ENCODE measurements around the gene NEDD4L. TPM values are rescaled to one million over a fixed set of nuclear protein-coding genes. Genes with fewer than 3 reads are reported as not detected.
"Not testable (repeated sequence)": the region's sequence is repeated elsewhere in the genome, so short reads cannot be mapped to it uniquely, and the experiment has no call there.

Gene NEDD4L
- total RNA-seq, 1 donor from 2014 or later: 5.1 TPM

DNA sequence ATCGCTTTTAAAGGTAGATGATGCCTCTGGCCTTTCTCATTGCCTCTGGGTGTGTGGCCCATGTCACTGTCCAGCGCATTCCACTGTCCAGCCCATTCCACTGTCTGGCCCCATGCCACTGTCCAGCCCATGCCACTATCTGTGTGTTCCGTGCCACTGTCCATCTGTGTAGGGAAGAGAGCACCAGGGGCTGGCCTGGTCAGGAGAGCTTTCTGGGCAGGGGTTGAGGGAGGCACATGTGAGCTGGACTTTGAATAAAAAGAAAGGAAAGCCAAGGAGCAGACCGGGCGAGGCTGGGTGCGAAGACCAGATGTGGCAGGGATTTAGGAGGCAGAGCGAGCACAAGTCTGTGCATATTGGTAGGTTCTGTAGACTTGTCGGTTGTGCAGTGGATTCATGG lies 236.2 kb downstream of the NEDD4L start:
- Mint-ChIP-seq H3K9me3 (no peaks in the 10 kb centered on the region), H3K27me3 (ENCODE audit: low read depth) (peaks cover 6% of the 10 kb centered on the region), H3K4me1 (ENCODE audit: low read depth) (no peaks in the 10 kb centered on the region), H3K4me3 (ENCODE audit: low read depth) (no peak overlapping the region), H3K27ac (no peak overlapping the region), H3K36me3 (ENCODE audit: low read depth) (no peaks in the 10 kb centered on the region)
- intact Hi-C loops (cut with micrococcal nuclease): no loop called here
- DNase-seq (ENCODE audit: low spot score): no peak

DNA sequence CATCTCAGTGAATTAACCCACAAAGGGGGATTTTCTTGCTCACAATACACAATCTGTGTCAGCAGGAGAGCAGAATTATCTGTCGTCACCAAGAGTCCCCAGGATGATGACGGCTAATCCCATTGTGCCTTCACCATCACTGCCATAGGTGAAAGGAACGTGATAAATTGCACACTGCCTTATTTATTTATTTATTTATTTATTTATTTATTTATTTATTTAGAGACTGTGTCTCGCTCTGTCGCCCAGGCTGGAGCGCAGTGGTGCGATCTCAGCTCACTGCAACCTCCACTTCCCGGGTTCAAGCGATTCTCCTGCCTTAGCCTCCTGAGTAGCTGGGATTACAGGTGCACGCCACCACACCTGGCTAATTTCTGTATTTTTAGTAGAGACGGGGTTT lies 238.8 kb downstream of the NEDD4L start:
- H3K36me3 Mint-ChIP-seq (ENCODE audit: low read depth); DNase-seq (ENCODE audit: low spot score); intact Hi-C loops (cut with micrococcal nuclease); H3K9me3 Mint-ChIP-seq; H3K27ac Mint-ChIP-seq; H3K4me3 Mint-ChIP-seq (ENCODE audit: low read depth); H3K4me1 Mint-ChIP-seq (ENCODE audit: low read depth): not testable (repeated sequence)
- peaks cover 18% of the 10 kb centered on the region for H3K27me3 Mint-ChIP-seq (ENCODE audit: low read depth)

DNA sequence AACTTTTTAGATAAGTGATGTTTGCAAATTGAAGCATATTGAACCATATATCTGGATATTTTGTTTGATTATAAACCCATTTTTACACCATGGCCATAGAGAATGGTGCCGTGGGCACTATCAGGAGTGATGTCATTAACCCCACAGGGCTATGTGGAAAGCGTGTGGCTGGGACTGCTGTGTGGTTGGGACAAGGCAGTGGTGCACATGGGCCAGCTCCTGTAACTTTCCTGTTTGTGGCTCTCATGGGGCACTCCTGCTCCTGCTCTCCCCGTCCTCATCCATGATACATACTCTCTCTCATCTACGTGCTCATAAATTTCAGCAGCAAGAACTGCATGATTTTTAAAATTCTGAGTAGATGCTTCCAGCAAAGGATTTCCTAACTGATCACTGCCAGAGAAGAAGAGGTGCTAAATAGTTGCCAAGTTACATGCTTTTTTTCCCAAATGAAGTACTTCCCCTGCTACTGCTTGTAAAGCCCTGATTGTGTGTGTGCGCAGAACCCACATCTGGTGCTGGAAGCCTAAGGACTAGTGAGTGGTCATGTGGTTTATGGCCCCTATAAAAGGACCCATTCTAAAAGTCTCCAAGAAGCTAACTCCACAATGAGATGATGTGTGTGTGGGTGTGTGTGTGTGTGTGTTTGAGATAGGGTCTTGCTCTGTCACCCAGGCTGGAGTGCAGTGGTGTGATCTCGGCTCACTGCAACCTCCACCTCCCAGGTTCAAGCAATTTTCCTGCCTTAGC lies 240.8 kb downstream of the NEDD4L start:
- DNase-seq (ENCODE audit: low spot score): no peak
- Mint-ChIP-seq H3K36me3 (ENCODE audit: low read depth) (no peaks in the 10 kb centered on the region), H3K9me3 (no peaks in the 10 kb centered on the region), H3K27me3 (ENCODE audit: low read depth) (peaks cover 22% of the 10 kb centered on the region), H3K4me3 (ENCODE audit: low read depth) (no peak overlapping the region), H3K27ac (no peak overlapping the region), H3K4me1 (ENCODE audit: low read depth) (no peaks in the 10 kb centered on the region)
- intact Hi-C loops (cut with micrococcal nuclease): no loop called here

DNA sequence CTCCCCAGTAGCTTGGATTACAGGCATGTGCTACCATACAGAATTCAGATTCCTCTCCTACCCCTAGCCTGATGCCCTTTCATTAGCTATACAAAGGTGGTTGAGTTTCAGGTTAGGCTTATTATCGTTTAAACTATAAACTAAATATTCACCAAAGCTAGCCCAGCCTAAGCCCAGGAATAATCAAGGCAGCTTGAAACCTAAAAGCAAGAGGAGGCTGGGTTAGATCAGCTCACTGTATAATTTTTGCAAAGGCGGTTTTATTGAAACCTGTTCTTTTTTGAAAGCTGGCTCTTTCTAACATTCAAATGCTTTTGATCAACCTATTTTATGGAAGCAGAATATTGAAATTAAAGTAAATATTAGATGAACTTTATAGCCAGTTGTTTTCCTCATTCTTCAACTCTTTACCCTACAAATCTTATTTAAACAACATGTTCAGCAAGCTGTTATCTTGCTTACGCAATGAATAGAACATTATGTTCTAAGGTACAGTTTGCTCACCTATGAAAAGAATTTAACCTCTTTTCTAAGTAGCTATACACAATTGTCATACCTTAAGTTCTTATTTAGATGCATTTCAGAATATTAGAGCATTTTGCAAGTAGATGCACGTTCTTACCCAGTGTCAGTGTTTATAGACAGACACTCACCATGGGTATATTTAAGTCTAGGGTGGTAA lies 241.6 kb downstream of the NEDD4L start:
- no peak for DNase-seq (ENCODE audit: low spot score)
- no peak overlapping the region for H3K4me3 Mint-ChIP-seq (ENCODE audit: low read depth)
- H3K4me1 Mint-ChIP-seq (ENCODE audit: low read depth): no peaks in the 10 kb centered on the region
- intact Hi-C loops (cut with micrococcal nuclease): no loop called here
- peaks cover 22% of the 10 kb centered on the region for H3K27me3 Mint-ChIP-seq (ENCODE audit: low read depth)
- no peaks in the 10 kb centered on the region for H3K9me3 Mint-ChIP-seq
- no peak overlapping the region for H3K27ac Mint-ChIP-seq
- no peaks in the 10 kb centered on the region for H3K36me3 Mint-ChIP-seq (ENCODE audit: low read depth)

DNA sequence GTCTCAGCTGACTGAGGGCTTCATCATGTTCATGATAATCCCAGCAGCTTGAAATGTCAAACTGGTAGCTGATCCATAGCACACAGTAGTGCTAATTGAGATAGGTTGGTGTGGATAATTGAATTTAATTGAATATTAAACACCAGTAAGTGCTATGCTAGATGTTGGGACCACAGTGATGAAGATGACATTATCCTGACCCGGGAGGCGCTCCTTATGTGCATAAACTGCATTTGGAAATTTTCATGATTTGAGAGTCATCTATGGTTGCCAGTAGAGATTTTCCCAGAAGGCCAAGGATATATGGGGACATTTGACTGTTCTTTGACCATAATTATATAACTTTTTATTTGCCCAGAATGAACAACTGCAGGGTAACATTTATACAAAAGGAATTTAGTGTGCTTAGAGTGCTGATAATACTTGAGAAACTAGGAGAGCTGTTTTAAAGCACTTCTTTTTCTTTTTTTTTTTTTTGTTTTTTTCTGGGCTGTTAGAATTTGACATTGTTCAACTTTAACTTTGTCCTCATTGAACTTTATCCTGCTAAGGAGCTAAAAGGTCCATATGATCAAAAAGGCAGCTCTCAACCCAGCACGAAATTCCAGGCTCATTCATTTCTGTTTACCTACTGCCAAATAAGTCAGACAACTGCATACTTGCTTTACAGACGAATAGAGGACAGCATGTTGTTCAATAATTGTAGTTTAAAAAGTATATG lies 242.8 kb downstream of the NEDD4L start:
- H3K27me3 Mint-ChIP-seq (ENCODE audit: low read depth): peaks cover 22% of the 10 kb centered on the region
- H3K36me3 Mint-ChIP-seq (ENCODE audit: low read depth): no peaks in the 10 kb centered on the region
- H3K4me3 Mint-ChIP-seq (ENCODE audit: low read depth): no peak overlapping the region
- H3K9me3 Mint-ChIP-seq: no peaks in the 10 kb centered on the region
- intact Hi-C loops (cut with micrococcal nuclease): no loop called here
- no peak for DNase-seq (ENCODE audit: low spot score)
- H3K4me1 Mint-ChIP-seq (ENCODE audit: low read depth): no peaks in the 10 kb centered on the region
- H3K27ac Mint-ChIP-seq: no peak overlapping the region

DNA sequence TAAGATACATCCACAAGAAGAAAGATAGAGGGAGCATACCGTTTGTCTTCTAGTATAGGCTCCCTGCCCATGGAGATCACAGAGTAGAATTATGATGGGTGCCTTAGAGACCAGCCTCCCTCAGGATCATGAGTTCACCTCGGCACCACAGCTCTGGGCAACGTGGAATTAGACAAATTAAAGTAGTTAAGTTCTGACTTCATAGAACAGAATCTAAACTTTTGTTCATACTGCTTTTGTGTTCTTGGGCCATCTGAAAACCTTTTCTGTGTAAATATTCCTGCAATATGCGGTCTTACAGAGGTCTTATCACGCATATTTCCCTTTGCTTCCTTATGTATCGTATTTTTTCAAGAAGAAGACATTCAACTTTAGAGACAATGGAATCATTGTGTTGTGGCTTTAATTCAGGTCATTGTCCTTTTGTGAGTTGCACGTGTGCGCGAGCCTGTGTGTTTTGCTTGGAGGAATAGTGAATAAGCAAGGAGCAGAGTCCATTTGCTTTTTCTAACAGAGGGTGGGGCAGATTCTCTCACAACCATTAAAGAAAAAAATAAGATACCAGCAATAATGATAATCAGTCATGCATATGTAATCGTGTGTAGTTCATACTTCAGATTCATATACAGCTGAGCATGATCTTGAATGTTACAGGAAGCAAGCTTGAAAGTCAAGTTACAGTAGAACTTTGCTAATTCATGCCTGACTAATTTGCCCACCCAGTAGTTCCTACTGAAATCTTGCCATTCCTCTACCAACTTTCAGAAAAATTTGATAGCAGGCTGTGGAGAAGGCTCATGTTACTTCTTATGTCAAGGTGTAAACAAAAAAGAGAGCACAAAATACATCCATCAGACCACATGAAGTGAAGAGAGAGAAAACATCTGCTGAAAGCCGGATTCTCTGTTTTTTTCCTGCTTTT lies 243.6 kb downstream of the NEDD4L start:
- Mint-ChIP-seq H3K36me3 (ENCODE audit: low read depth) (no peaks in the 10 kb centered on the region), H3K4me3 (ENCODE audit: low read depth) (no peak overlapping the region), H3K9me3 (no peaks in the 10 kb centered on the region), H3K27ac (no peak overlapping the region), H3K27me3 (ENCODE audit: low read depth) (peaks cover 22% of the 10 kb centered on the region), H3K4me1 (ENCODE audit: low read depth) (no peaks in the 10 kb centered on the region)
- no peak for DNase-seq (ENCODE audit: low spot score)
- intact Hi-C loops (cut with micrococcal nuclease): no loop called here

DNA sequence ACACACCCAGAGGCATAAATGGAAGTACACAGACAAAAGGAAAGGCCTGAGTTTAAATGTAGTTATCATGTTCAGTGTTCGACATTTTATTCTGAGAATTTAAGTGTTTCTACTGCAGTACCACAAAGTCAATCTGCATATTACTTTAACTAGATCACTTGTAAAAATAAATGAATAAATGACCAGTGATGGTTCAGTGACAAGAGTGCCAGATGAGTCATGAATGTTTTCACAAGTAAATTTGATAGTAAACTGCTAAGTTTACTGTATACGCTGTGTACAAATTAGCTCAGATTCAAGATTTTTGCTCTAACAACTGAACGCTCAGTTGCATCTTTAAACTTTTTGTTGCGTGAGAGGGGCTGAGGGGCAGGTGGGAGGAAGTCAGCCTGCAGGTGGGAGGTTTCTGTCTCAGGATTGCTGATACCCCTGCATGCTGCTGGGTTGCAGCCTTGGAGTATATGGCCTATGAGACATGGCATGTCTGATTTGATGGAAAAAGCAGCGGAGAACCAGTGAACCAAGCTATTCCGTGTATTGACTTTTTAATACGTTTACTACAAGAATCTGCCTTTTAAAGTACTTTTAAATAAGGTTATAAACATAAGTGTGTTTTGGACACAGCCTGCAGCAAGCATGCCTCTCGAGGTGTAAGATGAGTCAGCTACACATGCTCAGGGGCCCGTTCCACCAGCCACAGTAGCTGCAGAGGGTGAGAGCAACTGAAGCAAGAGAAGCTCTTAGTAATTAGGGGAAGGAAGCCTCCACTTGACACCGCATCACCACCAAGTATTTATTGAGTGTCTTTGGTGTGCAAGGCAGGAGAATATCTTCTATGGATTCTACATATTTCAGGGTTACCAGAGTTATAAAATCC lies 245.1 kb downstream of the NEDD4L start:
- intact Hi-C loops (cut with micrococcal nuclease): no loop called here
- H3K4me3 Mint-ChIP-seq (ENCODE audit: low read depth): no peak overlapping the region
- no peak for DNase-seq (ENCODE audit: low spot score)
- no peak overlapping the region for H3K27ac Mint-ChIP-seq
- H3K4me1 Mint-ChIP-seq (ENCODE audit: low read depth): no peaks in the 10 kb centered on the region
- H3K36me3 Mint-ChIP-seq (ENCODE audit: low read depth): no peaks in the 10 kb centered on the region
- peaks cover 26% of the 10 kb centered on the region for H3K27me3 Mint-ChIP-seq (ENCODE audit: low read depth)
- H3K9me3 Mint-ChIP-seq: no peaks in the 10 kb centered on the region

DNA sequence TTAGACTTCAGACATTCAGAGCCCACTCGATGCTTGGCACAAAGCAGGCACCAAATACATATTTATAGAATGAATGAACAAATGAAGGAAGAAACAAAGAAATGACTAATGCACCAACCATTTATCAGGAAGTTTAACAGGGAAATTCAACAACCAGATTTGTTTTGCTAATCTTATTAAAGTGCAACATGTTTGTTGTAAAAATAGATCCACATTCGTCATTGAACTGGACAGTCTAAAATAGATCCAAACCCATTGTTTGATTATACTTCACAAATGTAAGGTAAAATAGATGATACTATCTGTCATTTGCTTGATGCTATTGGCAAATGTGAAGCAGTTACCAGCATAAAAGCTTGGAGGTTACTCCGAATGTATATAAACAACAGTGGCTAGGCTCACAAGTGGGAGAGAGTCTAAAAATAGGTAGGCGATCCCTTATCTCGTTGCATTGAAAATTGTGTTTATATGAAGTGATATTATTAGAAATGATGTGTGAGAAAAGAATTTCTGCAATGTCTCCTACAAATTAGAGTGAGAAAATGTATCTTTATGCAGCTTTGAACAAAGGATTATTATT lies 246.2 kb downstream of the NEDD4L start:
- peaks cover 27% of the 10 kb centered on the region for H3K27me3 Mint-ChIP-seq (ENCODE audit: low read depth)
- no peaks in the 10 kb centered on the region for H3K4me1 Mint-ChIP-seq (ENCODE audit: low read depth)
- no peaks in the 10 kb centered on the region for H3K36me3 Mint-ChIP-seq (ENCODE audit: low read depth)
- DNase-seq (ENCODE audit: low spot score): no peak
- H3K9me3 Mint-ChIP-seq: no peaks in the 10 kb centered on the region
- intact Hi-C loops (cut with micrococcal nuclease): no loop called here
- H3K4me3 Mint-ChIP-seq (ENCODE audit: low read depth): no peak overlapping the region
- no peak overlapping the region for H3K27ac Mint-ChIP-seq

DNA sequence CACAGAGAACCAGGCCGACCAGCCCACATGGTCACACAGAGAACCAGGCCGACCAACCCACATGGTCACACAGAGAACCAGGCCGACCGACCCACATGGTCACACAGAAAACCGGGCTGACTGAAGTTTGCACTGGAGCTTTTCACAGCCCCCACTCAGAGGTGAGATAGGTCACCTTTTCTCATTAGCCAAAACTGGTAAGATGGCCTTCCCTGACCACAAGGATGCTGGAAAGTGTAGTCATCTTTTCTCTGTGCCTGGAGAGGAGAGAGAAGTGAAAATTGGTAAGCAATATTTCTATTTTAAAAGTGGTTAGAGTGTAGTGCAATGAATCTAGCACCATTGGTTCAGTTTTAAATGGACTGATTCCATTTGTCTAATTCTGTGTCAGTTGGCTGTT lies 247.1 kb downstream of the NEDD4L start:
- Mint-ChIP-seq H3K27ac (no peak overlapping the region), H3K36me3 (ENCODE audit: low read depth) (no peaks in the 10 kb centered on the region), H3K4me1 (ENCODE audit: low read depth) (no peaks in the 10 kb centered on the region), H3K27me3 (ENCODE audit: low read depth) (peaks cover 27% of the 10 kb centered on the region), H3K9me3 (no peaks in the 10 kb centered on the region), H3K4me3 (ENCODE audit: low read depth) (no peak overlapping the region)
- no peak for DNase-seq (ENCODE audit: low spot score)
- intact Hi-C loops (cut with micrococcal nuclease): no loop called here

DNA sequence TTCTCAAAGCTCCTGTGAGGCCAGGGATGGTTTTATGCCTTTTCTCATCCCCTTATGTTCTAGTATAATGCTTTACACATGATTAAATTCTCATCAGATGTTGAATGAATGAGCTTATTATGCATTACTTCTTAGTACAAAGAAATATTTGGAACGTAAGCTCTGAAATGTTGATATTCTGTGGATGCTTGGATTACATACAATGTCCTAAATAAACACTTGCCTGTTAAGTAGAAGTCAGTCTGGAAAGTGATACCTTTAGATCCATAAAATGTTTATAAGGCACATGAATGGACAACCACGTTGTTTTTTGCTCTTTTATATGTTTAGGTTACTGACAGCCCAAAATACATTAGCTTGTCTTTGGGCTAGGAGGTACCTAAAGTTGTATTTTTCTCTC lies 248.6 kb downstream of the NEDD4L start:
- no peaks in the 10 kb centered on the region for H3K36me3 Mint-ChIP-seq (ENCODE audit: low read depth)
- H3K4me3 Mint-ChIP-seq (ENCODE audit: low read depth): no peak overlapping the region
- H3K27ac Mint-ChIP-seq: no peak overlapping the region
- H3K27me3 Mint-ChIP-seq (ENCODE audit: low read depth): peaks cover 16% of the 10 kb centered on the region
- peaks cover 7% of the 10 kb centered on the region for H3K4me1 Mint-ChIP-seq (ENCODE audit: low read depth)
- intact Hi-C loops (cut with micrococcal nuclease): no loop called here
- no peaks in the 10 kb centered on the region for H3K9me3 Mint-ChIP-seq
- no peak for DNase-seq (ENCODE audit: low spot score)

DNA sequence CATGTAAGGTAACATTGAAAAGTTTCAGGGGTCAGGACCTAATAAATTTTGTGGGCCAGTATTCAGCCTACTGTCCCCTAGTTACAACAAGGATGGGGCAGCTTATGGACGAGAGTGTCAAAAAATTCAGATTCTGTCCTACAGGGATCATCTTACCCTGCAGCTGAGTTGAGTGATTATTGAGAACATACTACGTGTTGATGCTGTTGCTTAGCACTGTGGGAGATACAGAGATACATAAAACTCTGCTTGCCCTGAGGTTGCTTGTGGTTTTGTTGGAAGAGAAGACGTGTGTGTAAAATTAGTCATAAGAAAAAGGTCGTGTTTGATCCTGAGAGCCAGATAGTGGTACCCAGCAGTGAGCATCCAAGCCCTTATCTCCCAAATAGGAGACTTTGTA lies 253.2 kb downstream of the NEDD4L start:
- H3K4me1 Mint-ChIP-seq (ENCODE audit: low read depth): peaks cover 15% of the 10 kb centered on the region
- H3K36me3 Mint-ChIP-seq (ENCODE audit: low read depth): no peaks in the 10 kb centered on the region
- H3K27me3 Mint-ChIP-seq (ENCODE audit: low read depth): peaks cover 31% of the 10 kb centered on the region
- intact Hi-C loops (cut with micrococcal nuclease): loop anchor here (1.0 to 5.0 kb wide), 2 partner anchors 25 to 255 kb away; partner anchors contain the start of gene NEDD4L
- DNase-seq (ENCODE audit: low spot score): no peak
- H3K9me3 Mint-ChIP-seq: no peaks in the 10 kb centered on the region
- peak overlapping the region; percentile 10 for H3K27ac Mint-ChIP-seq
- H3K4me3 Mint-ChIP-seq (ENCODE audit: low read depth): no peak overlapping the region

Measured in activated T-helper 2 cell treated with anti-CD3 and anti-CD28 coated beads, Interferon-gamma antibody, Interleukin-2, Interleukin-4, amounts not matched to agents 10 μg/mL and 5 μg/mL and 100 μg/mL, durations not matched to agents 14 hours and 24 hours and 36 hours (primary cell).